ENCODE measurements around the gene MICAL2.

DNA sequence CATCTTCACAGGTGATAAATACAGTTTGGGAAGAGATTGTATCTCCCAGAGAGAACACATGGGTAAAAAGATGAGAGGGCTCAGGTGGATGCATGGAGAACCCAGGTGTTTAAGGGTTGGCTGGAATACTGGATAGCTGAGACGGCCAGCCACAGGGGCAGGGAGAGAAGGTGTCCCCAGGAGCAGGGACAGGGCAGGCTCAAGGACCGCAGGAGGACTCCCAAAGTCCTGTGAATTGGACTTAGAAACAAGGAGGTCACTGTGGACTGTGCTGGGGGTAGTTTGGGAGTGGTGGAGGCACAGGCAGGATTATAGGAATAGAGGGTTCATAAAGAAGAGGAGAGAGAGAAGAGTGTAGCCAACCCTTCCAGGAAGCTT, 163.2 kb downstream of the MICAL2 start:
- TF ChIP-seq, protein P1, sequence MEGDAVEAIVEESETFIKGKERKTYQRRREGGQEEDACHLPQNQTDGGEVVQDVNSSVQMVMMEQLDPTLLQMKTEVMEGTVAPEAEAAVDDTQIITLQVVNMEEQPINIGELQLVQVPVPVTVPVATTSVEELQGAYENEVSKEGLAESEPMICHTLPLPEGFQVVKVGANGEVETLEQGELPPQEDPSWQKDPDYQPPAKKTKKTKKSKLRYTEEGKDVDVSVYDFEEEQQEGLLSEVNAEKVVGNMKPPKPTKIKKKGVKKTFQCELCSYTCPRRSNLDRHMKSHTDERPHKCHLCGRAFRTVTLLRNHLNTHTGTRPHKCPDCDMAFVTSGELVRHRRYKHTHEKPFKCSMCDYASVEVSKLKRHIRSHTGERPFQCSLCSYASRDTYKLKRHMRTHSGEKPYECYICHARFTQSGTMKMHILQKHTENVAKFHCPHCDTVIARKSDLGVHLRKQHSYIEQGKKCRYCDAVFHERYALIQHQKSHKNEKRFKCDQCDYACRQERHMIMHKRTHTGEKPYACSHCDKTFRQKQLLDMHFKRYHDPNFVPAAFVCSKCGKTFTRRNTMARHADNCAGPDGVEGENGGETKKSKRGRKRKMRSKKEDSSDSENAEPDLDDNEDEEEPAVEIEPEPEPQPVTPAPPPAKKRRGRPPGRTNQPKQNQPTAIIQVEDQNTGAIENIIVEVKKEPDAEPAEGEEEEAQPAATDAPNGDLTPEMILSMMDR (conservative IDR thresholded peaks at IDR 0.05; ENCODE audit: low read depth, low read length): no peak
- TF ChIP-seq EZH2 (IDR thresholded peaks at IDR 0.05; ENCODE audit: low read length, unreplicated experiment): no peak
- no peak for TF ChIP-seq EZH2phosphoT487 (IDR thresholded peaks at IDR 0.05; ENCODE audit: borderline replicate concordance, low read length)

All from PC-3 (cell line).